Measurements from ENCODE around the gene HMBS. TPM values are rescaled to one million over a fixed set of nuclear protein-coding genes. Genes with fewer than 3 reads are reported as not detected.

Gene HMBS
- polyA plus RNA-seq, 3 donors: 13.7 to 23.3 (median 14.7) TPM

DNA sequence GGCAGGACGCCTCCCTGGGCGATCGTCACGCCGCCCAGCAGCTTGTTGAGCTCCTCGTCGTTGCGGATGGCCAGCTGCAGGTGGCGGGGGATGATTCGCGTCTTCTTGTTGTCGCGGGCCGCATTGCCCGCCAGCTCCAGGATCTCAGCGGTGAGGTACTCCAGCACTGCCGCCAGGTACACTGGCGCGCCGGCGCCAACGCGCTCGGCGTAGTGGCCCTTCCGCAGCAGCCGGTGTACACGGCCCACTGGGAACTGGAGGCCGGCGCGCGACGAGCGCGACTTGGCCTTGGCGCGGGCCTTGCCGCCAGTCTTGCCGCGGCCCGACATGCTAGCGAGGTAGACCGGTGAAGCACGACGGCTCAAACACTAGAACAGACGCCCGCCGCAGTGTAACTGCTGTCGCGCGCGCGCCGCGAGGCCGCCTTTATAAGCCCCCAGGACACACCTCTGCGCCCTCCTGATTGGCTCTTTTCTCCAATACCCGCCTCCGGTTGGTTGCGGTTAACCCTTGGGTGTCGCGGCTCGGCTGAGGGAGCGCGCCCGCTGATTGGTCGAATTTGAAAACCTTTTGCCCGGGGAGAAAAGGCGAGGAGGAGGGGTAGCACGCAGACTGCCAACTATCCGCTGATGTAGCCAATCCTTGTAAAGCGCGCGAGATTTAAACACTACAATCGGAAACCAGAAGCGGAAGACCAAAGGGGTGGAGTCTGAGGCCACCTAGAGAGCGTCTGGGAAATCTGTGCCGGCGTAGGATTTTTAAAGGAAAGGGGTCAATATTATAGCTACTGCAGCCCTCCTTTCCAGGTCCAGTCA is 10.6 kb downstream of the HMBS start:
- 0% methylated on average over 79 of the region's 79 CpGs for WGBS, 3 donors
- H3K27ac ChIP-seq (ENCODE audit: low read depth, low read length): no peak overlapping the region

DNA sequence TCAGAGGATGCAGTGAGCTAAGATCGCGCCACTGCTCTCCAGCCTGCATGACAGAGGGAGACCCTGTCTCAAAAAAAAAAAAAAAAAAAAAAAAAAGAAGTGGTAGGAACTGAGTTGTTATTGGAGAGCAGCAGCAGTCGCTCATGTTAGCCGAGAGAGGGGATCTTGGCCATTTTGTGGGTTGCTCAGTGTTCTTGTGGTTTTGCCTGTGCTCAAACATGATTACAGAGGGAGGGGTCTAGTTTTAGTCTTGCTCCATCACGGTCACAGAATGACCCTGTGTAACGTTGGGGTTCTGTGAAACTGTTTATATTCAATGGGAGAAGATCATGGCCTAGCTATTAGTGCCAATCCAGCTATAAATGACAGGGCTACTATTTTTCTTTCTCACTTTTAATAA is 15.0 kb downstream of the HMBS start:
- no peak overlapping the region for H3K27ac ChIP-seq (ENCODE audit: low read depth, low read length)
- WGBS, 3 donors: 66 to 74% (median 73%) methylated on average over 6 of the region's 6 CpGs

DNA sequence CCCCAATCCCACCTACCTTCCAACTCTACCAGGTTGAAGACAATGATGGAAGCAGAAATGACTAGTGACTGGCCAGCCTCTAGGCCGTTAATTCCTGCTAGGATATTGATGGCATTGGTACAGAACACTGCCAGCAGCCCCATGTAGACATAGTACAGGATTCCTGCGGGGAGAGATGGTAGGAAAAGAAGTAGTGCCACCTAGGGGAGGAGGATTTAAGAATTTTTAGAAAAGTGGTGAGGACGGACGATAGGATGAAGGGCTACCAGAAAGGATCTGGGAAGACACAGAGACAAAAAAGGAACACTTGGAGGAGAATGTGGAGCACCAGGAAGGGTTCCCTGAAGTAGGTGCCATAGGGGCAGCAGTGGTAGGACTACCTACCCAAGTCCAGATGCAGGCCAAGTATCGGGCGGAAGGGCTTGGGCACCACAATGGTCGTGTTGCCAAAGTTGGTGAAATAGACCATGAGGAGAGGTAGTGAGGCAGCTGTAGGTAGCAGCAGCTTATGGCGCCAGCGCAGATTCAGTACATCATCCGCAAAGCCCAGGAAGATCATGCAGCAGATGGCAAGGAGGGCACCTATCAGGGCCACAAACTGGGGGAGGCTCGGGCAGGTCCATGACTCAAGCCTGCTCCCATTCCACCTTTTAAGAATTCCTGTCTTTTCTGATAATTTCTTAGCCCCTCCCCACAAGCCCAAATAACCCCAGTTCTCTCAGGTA is 15.7 kb downstream of the HMBS start:
- 20 to 56% (median 47%) methylated on average over 11 of the region's 11 CpGs for WGBS, 3 donors
- H3K27ac ChIP-seq (ENCODE audit: low read depth, low read length): no peak overlapping the region

DNA sequence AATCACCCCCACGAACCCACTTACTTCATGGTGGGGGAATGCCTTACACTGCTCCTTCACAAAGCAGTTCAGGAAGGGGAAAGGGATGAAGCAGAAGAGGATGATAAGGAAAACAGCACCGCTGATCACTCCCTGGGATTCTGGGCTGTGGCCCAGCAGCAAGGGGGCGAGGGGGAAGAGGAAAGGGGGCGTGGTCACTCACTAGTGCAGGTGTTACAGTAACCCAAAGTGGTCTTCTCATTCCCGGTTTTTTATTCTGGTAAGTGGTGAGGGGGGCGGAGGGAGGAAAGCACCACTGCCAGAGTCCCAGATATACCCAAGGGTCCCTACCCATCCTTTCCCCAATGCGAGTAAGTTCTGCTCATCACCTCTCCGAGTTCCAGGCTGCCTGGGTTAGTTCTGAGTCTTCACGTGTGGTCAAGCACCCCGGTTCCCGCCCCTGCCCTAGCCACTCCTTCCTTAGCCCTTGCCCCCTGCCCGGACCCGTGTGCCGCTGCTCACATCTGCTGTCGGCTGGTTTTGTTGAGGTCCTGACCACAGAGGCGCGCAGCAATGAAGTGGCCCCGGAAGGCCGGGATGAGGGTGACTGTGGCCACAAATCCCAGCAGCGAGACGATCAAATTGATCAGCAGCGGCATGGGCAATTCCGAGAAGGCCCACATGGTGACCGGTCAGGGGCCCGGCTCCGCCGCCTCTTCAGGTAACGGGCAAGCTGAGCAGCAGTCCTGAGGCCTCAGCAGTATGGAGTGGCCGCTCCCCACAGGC is 16.5 kb downstream of the HMBS start:
- WGBS, 3 donors: 0 to 2% (median 1%) methylated on average over 27 to 29 of the region's 29 CpGs
- H3K27ac ChIP-seq (ENCODE audit: low read depth, low read length): peak overlapping the region; percentile 21

DNA sequence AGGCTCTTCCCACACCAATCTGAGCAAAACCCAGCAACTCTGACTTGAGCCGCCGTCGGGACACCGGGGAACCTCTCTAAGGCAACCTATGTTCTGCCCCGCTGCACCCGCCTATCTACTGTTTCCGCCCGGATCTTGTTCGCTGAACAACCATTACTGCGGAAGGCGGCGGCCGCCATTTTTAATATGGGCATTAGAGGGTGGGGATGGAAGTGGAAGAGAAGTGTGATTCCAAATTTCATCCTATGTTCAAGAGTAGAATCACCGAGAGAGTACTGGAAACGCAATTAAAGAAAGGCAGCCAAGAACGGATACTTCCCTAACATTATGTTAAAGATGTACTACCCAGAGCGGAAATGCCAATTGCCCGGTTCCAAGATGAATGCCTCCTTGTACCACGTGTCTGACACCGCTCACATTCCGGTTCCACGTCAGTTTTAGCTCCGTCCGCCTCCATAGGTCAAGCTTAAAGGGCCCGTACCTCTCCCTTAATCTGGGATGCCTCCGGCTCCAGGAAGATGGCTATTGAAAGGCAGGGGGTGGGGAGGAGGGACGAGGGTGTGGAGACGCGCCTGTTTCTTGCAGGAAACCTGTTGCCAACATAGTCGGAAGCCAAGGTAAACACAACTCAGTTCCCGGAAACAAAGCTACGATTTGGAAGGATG is 17.2 kb downstream of the HMBS start, which contains the start of gene DPAGT1:
DPAGT1 (minus strand) TSS at position 95 of the 665 bp plus-strand sequence. CDS start 198 bp downstream, outside the sequence.
- H3K27ac ChIP-seq (ENCODE audit: low read depth, low read length): peak within 1 kb of the TSS; percentile 21
- 0% methylated on average over 32 of the region's 32 CpGs for WGBS, 3 donors

DNA sequence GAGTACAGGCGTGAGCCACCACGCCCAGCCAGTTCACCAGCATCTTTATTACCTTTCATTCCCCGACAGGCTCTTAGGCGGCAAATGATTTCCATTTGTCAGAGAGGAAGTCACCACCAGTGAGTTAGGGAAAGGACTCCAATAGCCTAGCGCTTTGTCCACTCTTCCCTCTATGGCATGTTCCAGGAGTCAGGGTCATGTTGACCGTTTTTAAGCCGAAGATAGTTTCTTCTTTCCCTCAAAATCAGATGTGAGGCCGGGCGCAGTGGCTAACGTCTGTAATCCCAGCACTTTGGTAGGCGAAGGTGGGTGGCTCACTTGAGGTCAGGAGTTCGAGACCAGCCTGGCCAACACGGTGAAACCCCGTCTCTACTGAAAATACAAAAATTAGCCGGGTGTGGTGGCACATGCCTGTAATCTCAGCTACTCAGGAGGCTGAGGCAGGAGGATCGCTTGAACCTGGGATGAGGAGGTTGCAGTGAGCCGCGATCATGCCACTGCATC is 18.5 kb downstream of the HMBS start:
- WGBS, 3 donors: 78 to 85% (median 78%) methylated on average over 18 of the region's 18 CpGs
- peak overlapping the region; percentile 63 for H3K27ac ChIP-seq (ENCODE audit: low read depth, low read length)

DNA sequence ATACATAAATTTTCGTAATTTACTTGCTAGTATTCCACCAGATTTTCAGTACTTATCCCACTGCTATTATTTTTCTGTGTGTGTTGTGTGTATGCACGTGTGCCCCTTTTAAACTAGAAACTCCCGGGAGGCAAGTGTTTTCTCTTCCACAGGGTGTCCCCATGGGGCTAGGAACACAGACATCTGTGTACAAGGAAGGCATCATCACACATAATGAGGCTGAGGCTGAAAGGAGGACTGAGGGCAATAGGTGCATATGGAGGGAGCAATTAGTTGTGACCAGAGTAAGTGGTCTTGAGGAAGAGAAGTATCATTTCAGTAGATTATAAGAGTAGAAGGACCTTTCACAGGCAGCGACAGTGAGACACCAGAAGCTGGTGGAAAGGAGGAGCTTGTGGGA is 19.1 kb downstream of the HMBS start:
- H3K27ac ChIP-seq (ENCODE audit: low read depth, low read length): no peak overlapping the region
- WGBS, 3 donors: 58 to 63% (median 62%) methylated on average over 4 of the region's 4 CpGs

DNA sequence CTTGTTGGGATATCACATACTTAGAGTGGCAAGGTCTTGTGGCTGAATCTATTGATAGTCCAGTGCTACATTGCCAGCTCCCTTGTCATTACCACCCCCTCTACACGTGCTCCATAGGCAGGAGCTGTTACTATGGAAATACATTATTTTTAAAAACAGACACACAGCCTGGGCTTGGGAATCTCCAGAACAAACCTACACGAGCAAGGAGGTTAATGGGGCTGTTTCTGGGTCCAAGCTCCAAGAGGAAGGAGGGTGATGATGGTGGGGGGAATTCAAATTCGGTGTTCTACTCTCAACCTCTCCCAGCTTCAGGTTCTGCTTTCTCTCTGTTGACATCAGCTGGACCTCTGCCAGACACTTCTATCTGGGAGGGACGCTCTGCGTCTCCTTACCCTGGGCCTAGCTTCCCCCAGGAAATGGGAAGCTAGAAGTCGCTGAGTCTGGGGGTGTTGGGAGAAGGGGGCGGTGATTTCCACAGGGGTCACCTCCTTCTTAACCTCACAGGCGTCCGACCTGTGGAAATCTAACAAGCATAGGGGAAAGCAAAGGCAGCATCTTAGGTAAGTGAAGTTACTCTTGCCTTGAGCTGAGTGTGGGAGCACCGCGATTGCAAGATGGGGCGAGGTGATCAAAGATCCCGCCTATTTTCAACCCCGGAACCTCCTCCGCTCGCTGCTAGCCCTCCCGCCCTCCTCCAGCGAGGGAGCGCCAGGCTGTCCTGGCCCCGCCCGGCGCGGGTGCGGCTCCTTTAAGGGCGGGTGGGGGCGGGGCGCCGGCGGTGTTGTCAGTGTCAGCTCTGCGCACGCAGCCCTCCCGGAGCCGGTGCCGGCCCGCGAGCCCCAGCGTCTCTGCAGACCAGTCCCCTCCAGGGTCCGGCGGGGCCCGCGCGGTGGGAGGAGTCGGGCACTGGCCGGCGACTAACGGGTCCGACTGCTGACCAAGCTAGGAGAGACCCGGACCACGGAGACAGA is 22.2 kb downstream of the HMBS start, which contains the start of gene C2CD2L:
C2CD2L (plus strand) TSS at position 781 of the 974 bp plus-strand sequence. CDS start 398 bp downstream, outside the sequence.
- WGBS, 3 donors: 1 to 2% (median 1%) methylated on average over 43 to 49 of the region's 49 CpGs

DNA sequence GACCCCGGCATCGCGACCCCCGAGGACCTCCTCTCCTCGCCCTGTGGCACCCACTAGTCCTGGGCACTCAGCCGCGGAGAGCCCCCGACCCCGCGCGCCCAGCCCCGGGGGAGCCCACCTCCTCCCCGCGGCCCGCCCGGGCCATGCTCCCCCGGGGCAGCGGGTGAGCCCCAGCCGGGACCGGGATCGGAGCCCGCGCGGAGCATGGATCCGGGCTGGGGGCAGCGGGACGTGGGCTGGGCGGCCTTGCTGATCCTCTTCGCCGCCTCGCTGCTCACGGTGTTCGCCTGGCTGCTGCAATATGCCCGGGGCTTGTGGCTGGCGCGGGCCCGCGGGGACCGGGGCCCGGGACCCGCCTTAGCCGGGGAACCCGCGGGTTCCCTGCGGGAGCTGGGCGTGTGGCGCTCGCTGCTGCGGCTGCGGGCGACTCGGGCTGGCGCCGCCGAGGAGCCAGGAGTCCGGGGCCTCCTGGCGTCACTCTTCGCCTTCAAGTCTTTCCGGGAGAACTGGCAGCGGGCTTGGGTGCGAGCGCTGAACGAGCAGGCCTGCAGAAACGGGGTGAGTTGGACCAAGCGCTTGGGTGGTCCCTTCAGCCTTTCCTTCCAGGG is 23.0 kb downstream of the HMBS start:
- H3K27ac ChIP-seq (ENCODE audit: low read depth, low read length): no peak overlapping the region
- WGBS, 3 donors: 0 to 1% (median 1%) methylated on average over 50 to 65 of the region's 65 CpGs

More for the DNA sequence above, 22.2 kb downstream of the HMBS start, which contains the start of gene C2CD2L:
- no peak within 1 kb of the TSS for H3K27ac ChIP-seq (ENCODE audit: low read depth, low read length)

DNA sequence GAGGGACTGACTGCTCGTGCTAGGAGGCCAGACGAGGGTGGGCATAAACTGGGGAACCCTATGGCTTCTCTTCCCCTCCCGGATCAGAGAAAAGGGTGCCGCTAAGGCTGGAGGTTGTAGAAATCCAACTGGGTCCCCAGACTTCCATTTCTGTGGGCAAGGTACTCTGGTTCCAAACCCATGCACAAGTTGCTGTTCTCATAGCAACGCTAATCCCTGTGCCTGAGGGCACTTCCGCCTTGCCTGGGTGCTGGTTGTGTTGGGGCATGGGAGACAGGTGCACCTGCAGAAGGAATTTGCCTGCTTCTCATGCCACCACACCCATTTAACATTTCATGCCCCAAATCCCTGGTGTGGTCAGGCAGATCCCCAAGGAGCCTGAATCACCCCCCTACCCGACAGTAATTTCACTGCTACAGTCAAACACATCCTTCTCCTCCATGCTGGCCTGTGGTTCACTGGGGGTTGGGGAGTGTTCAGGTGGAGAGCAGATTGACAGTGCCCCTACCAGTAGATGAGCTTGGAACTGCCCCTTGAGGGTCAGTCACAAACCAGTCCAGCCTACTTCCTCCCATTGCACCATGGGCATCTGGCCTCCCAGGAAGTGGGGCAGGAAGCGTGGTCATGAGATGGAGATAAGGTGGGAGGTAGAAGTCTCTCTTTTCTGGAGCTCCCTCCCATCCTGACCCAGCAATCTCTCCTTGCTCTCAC is 23.6 kb downstream of the HMBS start:
- H3K27ac ChIP-seq (ENCODE audit: low read depth, low read length): no peak overlapping the region
- WGBS, 3 donors: 14 to 21% (median 15%) methylated on average over 8 of the region's 8 CpGs

DNA sequence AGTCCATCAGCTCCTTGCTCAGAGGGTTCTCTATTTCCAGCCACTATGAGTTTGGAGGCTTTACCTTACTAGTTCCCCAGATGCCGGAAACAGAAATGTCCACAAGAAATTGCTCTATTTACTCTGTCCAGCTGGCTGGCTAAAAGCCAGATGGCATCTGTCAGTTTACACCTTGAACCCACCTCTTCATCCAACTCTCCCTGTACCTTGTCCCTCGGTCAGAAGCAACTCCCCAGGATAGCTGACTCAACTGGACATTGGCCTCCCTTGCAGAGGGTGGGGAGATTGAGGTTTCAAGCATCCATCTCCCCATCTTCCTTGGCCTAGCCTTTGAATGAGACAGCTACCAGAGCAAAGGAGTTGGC is 24.2 kb downstream of the HMBS start:
- WGBS, 3 donors: 50 to 76% (median 72%) methylated on average over 2 of the region's 2 CpGs
- H3K27ac ChIP-seq (ENCODE audit: low read depth, low read length): no peak overlapping the region

DNA sequence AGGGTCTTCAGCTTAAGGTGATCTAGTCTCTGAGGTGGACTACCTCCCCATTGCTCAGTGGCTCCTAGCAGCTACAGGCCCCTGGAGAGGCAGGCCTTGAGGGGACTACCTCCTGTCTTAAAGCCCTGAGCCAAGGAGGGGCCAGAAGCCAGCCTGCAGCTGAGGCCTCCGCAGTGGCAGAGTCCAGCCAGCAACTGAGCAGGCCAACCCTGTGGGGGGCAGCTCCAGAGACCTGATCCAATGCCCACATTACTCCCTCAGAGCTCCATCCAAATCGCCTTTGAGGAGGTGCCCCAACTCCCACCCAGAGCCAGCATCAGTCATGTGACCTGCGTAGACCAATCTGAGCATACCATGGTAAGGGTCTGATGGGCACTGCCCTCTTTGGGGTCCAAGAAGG is 25.2 kb downstream of the HMBS start:
- H3K27ac ChIP-seq (ENCODE audit: low read depth, low read length): no peak overlapping the region
- 81 to 94% (median 92%) methylated on average over 3 of the region's 3 CpGs for WGBS, 3 donors

DNA sequence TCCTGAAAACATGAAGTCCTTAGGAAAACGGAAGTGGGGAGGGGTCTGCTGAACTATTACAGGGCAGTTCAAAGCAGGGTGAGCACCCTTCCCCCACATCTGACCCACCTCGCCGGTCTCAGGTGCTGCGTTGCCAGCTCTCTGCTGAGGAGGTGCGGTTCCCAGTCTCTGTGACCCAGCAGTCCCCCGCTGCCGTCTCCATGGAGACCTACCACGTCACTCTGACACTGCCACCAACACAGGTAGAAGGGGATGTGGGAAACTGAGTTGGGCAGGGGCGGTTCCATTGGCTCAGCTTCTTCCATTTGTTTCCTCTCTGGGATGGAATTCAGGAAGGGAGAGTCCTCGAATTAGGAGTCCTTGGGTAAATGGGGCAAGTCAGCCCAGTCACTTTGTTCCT is 25.8 kb downstream of the HMBS start:
- WGBS, 3 donors: 85 to 87% (median 87%) methylated on average over 10 of the region's 10 CpGs
- no peak overlapping the region for H3K27ac ChIP-seq (ENCODE audit: low read depth, low read length)

DNA sequence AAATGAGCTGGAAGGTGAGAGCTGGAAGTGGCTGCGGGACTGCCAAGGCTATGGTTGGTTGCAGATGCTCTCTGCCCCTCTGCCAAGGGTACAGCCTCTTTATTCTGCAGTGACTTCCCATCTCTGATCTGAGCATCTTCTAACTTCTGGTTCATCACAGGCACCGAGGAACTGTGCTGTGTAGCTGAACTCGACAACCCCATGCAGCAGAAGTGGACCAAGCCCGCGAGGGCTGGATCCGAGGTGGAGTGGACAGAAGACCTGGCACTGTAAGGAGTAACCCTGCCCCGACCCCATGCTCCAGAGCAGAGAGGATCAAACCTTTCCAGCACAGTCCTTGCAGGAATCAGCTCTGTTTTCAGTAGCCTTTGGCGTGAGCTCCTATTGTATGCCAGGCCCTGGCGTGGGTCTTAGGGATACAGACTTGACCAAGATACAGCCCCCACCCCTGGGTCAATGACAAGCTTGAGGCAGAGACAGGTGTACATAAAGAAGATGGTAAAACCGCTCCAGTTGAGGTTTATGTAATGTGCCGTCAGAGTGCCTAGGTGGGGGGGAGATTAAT is 26.8 kb downstream of the HMBS start:
- H3K27ac ChIP-seq (ENCODE audit: low read depth, low read length): no peak overlapping the region
- WGBS, 3 donors: 91 to 98% (median 95%) methylated on average over 11 of the region's 11 CpGs

DNA sequence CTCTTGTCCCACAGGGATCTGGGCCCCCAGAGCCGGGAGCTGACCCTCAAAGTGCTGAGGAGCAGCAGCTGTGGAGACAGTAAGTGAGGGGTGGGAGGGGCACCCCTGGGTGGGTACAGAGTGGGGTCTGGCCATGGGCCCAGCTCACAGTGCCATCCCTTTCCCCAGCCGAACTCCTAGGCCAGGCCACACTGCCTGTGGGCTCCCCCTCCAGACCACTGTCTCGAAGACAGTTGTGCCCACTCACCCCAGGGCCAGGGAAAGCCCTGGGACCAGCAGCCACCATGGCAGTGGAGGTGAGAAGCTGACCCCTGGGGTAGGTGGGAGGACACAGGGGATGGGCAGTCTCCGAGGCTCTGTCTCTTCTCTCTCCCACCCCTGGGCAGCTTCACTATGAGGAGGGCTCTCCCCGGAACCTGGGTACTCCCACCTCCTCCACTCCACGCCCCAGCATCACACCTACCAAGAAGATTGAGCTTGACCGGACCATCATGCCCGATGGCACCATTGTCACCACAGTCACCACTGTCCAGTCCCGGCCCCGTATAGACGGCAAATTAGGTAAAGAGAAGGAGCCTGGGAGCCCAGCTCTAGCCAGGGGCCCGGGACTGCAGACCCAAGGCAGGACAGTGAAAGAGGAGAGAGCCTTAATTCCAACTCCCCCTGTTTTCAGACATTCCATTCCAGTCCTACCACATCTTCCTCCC is 27.8 kb downstream of the HMBS start:
- WGBS, 3 donors: 86 to 93% (median 90%) methylated on average over 12 of the region's 12 CpGs
- no peak overlapping the region for H3K27ac ChIP-seq (ENCODE audit: low read depth, low read length)

Measured in adipose tissue (tissue), 3 donors.